GM21526 (cell line): Measurements from ENCODE around the gene SPG21.

Experiments used
- ATAC-seq: cut with Tn5 transposase; IDR thresholded peaks from one replicate; pipeline ENCODE4 v1.9.1; 2021; ENCODE audit warnings: moderate library complexity; ENCODE audit not compliant: unreplicated experiment, low FRiP score

SPG21 gene

DNA sequence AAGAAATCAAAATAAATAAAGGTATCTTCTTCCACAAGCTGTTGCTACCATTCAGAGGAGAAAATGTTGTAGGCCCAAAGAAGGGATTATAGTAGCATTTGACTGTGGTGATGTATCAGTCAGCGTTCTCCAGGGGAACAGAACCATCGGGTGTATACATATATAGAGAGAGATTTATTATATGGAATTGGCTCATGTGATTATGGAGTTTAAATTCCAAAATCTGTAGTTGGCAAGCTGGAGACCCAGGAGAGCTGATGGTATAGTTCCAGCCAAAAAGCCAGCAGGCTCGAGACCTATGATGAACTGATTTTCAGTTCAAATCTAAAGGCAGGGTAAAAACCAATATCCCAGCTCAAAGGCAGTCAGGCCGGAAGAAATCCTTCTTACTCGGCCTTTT is 7.4 kb upstream of the SPG21 start:
- no peak for ATAC-seq

DNA sequence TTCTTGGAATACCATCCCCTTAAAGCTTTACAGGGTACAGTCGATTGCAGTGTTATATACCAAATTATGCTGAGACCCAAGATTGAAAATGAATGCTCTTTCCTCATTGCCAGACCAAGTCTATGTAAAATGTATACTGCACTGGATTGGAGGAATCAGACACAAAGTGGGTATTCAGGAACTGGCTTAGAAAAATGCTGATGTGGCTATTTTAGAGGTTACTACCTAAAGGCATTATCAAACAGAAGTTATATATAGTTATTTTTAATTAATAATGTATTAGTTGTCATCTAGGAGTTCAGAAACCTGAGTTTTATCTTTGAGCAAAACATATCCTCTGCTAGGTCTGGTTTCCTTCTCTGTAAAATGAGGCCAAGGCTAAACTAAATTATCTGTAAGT is 3.6 kb upstream of the SPG21 start:
- ATAC-seq: no peak

DNA sequence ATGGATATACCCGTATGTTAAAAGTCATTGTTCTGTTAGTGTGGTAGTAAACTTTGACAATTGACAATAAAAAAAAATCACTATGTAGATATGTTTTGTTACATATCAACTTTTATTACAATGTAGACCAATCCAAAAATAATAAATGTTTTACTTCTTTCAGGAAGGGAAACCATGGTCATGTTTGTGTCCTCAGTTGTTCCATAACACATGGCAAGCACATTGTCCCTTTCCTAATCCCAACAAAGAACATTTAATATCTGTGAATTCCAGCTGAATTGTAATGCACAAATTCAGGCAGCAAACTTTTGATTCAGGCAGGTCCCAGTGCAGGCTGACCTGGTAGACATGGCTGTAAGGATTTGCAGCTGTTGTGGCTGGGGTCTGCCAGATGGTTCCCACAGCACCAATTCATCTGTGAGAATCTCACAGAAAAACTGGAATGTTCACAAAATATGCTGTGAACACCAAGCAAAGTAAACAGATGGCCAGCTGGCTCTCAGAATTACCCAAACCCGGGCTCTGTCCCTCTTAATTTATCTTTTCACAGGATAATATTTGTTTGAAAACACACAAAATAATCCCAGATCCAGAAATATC is 1.9 kb upstream of the SPG21 start:
- ATAC-seq: no peak

DNA sequence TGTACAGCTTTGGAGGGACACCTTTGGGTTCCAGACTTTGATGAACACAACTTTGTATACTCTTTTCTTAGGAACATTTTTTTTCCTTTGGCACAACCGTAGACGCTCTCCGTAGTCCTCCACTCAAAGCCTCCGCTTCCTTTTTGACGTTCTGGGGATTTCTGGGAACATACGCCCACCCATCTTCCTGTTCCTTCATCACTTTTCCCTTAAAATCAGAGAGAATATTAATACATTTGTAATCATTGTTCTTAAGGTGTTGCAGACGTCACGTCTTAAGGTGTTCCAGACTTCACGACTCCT is 405 bp upstream of the SPG21 start:
- no peak for ATAC-seq

DNA sequence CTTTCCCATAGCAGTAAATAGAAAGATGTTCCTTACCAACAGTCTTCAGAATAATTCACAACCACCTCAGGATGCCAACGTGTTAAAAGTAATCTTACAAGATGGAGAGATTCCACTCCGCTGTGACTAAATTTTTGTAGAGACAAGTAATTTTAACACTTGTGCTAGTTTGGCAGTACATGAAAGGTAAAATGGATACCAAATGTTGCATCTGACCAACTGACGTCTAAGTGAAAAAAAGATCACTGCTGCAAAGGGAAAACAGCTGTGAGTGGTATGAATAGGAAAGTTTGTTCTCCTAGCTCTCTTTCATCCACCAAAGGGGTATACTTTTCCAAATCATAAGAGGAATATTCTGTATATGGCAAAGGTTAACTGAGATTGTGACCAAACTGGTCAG is 2.6 kb downstream of the SPG21 start:
- no peak for ATAC-seq

DNA sequence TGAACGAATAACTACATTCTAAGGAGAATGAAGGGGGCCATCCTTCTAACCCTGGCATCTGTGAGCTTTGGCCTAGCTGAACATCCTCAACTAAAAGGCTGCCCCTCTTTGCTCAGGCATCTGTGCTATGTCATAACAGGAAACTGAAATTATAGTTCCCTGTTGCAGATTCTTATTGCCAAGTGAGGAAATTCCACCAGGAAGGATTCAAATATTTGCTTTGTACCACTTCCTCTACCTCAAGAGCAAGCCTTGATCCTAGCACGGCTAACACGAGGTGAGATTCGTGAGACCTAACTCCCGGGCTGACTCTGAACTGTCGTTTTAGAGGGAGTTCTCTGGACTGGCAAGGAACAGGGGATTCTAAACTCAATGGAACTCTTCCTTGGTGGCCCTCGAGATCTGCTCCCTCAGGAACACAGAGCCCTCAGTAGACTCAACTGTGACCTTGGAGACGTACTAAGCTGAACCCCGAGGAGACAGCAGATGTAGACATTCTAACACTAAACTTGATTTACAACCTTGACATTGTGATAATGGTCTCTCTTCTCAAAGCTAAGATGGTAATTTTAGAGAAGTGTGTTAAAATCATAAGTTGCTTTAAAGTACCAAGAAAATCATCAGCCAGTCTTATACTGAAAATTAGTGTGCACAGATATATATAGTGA is 4.2 kb downstream of the SPG21 start:
- ATAC-seq: no peak

DNA sequence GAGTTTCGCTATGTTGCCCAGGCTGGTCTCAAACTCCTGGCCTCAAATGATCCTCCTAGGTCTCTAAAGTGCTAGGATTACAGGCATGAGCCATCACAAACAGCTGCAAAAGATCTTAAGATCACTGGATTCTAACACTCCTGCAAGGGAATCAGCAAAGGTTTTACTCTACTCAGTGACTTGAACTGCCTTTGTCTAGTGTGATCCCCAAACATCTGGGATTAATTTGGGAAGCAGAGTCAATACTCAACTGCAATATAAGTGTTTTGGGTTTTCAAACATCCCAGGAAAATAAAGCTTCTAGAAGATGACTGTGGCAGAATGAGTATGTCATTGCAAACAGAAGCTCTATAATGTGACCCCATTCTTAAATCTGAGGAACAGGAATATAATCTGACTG is 7.2 kb downstream of the SPG21 start:
- no peak for ATAC-seq

DNA sequence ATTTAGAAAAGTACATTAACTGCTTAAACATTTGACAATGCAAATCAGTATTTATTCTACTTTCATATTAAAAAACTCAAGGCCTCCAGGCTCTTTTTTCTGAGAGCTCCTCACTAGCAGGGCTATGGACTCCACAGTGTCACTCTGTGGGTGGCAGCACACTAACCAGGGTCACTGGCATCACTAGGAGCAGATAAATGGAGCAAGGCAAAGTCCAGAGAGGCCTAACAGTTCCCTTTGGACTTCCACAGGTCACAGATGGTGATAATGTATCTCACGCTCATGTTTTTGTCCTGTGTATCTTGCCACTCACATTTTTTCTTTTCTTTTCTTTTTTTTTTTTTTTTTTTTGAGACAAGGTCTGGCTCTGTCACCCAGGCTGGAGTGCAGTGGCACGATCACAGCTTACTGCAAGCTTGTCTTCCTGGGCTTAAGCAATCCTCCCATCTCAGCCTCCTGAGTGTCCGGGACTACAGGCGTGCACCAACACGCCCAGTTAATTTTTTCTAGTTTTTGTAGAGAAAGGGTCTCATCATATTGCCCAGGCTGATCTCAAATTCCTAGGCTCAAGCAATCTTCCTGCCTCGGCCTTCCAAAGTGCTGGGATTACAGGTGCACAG is 7.8 kb downstream of the SPG21 start:
- ATAC-seq: no peak

DNA sequence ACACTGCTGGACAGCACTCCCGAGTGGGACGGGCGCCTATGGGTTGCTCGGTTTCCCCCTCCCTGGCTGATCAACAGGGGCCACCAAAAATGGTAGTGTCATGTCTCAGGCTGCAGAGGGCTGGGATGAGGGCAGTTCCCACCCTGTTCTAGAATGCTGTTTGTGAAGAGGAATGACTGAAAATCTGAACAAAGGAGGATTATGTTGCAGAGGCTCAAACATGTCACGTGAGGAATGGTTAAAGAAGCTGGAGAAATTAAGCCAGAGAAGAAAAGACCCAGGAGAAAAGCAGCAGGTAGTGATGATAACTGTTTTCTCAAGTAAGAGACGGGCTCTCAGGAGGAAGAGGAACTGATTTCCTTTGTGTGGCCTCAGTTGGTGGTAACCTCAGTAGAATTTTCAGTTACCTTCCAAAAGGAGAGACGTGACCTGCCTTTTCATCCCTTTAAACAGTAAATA is 10.4 kb downstream of the SPG21 start:
- ATAC-seq: no peak

DNA sequence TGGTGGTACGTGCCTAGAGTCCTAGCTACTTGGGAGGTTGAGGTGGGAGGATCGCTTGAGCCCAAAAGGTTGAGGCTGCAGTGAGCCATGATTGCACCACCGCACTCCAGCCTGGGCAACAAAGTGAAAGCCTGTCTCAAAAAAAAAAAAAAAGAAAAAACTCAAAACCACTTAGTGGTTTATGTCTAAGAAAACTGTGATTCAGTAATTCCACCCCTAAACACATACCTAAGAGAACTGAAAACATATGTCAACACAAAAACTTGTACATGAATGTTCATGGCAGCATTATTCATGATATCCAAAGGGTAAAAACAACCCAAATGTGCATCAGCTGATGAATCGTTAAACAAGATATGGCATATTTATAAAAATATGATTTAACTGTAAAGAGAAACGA is 14.3 kb downstream of the SPG21 start:
- ATAC-seq: no peak

DNA sequence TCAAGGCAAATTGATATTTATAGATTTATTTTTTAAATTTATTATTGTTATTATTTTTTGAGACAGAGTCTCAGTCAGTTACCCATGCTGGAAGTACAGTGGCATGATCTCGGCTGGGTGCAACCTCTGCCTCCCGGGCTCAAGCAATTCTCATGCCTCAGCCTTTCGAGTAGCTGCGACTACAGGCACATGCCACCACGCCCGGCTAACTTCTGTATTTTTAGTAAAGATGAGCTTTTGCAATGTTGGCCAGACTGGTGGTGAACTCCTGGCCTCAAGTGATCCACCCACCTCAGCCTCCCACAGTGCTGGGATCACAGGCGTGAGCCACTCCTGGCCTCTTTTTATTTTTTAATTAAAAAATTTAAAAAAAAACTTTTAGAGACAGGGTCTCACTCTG is 19.0 kb downstream of the SPG21 start:
- ATAC-seq: no peak

DNA sequence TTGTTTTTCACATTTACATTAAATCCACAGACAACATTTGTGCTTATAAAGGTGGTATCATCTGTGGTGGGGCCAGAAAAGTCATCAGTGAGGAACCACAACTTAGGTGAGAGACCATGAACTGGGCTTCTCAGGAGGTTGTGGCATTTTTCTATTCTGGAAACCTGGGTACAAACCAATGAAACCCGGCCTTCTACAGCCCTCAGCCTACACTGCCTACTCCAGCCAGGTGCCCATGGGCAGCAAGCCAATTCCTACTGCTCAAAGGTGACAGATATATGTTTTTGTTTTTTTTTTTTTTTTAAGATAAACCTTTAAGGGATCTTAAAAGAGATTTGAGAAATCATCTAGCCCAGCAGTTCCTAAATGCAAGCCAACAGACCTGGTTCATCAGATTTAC is 20.3 kb downstream of the SPG21 start:
- no peak for ATAC-seq

DNA sequence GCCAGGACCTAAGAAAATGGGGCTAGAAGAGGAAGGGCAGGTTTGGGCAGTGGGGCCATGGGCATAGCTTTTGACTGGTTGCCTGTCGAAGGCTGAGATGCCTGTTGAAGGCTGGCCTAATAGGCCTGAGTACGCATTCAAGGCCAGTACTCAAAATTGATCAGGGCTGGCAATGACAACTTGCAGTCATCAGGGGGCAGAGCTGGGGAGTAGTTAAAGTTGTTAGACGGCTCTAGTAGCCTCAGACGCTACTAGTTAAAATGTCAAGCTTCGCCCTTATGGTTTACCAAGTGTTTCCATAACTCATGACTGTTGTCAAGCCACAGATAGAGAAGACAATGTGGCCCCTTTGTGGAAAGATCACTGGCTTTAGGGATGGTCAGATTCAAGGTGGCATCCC is 28.7 kb downstream of the SPG21 start:
- no peak for ATAC-seq

DNA sequence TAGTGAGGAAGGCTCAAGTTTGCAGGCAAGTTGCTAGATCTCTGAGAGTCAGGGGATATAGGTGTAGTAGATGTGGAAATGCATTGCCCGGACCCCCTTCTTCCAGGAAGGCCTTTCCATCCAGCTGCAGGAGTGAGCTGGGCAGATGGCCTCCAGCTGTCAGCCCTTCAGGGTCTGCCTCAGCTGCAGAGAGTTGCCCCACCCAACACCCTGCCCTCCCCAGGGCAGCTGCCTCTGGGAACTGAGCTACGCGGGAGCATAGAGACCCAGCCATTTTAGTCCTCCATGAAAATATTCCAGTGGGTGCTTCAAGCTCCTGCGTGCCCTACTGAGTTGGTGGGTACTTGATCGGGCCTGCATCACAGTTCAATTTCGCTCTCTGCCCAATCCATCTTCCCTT is 29.6 kb downstream of the SPG21 start:
- ATAC-seq: no peak

DNA sequence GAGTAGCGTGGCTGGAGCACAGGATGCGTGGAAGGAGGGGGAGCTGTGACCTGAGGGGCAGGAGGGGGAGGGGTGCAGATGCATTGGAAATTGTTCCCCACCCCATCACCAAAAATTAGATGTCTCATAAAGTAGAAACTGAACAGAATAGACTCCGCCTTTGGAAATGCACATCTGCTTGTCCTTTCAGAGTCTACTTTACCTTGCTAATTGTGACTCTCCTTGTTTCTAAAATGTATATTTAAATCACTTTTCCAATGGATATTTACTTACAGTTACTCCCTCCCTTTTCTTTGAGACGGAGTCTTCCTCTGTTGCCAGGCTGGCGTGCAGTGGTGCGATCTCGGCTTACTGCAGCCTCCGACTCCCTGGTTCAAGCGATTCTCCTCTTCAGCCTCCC is 30.6 kb downstream of the SPG21 start:
- ATAC-seq: no peak

DNA sequence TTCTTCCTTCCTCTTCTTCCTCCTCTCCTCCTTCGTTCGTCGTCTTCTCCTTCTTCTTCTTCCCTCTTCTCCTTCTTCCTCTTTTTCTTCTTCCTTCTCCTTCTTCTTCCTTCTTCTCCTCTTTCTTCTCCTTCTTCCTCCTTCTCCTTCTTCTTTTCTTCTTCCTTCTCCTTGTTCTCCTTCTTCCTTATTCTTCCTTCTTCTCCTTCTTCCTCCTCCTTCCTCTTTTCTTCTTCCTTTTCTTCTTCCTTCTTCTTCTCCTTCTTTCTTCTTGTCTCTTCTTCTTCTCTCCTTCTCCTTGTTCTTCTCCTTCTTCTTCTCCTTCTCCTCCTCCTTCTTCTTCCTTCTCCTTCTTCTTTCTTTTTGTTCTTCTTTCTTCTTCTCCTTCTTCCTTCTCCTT is 35.3 kb downstream of the SPG21 start:
- no peak for ATAC-seq

DNA sequence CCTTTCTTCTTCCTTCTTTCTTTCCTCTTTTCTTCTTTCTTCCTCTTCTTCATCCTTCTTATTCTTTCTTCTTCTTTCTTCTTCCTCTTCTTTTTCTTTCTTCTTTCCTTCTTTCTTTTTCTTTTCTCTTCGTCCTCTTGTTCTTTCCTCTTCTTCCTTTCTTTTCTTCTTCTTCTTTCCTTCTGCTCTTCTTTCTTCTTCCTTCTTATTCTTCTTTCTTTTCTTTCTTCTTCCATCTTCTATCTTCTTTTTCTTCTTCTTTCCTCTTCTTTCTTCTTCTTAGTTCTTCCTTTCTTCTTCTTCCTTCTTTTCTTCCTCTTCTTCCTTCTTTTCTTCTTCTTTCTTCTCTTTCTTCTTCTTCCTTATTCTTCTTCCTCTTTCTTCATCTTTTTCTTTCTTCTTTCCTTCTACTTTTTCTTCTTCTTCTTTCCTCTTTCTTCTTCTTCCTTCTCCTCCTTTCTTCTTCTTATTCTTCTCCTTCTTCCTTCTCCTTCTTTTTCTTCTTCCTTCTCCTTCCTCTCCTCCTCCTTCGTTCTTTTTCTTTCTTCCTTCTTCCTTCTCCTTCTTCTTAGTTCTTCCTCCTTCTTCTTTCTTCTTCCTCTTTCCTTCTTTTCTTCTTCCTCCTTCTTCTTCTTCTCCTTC is 37.8 kb downstream of the SPG21 start:
- no peak for ATAC-seq

DNA sequence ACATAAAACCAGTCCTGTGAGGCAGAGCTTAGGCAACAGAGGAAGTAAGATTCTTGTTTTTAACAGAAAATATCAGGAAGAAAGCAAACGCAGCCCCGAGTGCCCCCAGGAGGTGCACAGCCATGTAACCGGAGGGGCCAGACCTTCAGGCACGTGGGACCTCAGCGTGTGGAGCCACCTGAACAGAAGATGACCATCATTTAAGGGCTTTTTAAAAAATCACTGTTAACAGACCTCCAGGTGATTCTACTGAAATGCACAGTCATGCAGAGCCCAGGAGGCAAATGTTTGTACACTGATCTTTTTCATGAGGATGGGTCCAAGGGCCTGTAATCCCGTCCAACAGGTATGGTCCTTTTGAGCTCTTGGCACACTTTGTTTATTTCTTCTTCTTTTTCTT is 38.8 kb downstream of the SPG21 start:
- no peak for ATAC-seq

DNA sequence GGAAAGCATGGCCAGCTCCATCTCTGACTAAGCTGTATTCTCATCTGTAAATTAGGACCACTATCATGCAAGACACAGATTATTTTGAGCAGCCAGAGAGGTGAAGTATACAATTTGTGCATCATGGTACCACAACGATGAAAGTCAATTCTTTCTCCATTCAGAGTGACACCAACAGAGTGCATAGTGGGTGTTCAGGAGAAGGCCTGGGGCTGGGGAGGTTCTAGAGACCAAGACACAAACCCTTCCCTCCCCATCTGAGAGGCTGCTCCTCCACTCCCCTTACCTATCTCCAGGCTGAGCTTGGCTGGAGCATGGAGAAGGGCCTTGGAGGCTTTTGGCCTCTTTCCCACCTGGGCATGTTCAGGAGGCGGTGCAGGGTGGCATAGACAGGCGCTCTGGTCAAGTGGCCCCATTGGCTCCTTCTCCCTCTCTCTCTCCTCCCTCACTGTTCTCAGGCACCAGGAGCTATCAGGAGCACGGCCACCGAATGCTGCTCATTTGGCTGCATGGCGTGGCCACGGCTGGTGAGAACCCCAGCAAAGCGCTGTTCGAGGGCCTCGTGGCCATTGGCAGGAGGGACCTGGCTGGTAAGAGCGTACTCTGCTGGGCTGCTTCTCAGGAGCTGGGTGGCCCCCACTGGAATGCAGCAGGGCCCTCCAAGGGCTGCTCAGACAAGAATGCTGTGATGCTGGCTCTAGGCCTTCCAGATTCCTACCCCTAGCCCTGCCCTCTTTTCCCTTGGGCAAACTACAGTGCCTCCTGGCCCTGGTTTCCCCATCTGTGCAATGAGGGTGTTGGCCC is 40.1 kb downstream of the SPG21 start:
- ATAC-seq: no peak

DNA sequence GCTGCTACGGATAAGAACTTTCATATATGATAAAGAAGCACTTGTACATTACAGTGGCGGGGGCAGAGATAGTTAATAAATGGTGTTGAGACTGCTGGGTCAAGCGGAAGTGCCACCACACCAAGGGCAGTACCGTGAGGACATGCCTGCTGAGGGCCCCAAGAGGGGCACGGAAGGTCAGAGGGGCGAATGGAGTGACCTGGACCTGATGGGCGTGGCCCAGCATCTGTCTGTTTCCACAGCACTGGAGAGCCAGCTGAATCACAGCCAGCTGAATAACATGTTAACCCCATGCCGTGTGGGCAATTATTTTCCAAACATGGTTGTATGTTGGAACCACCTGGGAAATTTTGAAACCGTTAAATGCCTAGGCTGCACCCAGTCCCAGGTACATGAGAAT is 40.8 kb downstream of the SPG21 start:
- no peak for ATAC-seq

DNA sequence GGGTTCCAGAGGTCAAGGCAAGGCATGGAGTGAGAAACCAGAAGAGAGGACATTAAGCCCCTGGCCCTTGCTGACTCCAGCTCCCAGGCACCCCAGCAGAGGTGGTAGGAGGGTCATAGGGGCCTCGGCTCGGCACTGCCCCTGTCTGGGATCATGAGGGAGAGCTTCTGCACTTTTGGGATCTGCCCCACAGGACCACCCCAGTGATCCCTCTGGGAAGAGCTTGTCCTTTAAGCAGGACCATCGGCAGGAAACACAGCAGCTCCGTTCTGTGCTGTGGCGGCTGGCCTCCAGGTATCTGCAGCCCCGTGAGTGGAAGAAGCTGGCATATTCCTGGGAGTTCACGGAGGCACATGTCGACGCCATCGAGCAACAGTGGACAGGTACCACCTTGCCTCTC is 42.5 kb downstream of the SPG21 start:
- no peak for ATAC-seq
